SK-N-MC (cell line): ENCODE results near the gene SERPINE2.

ENCODE experiments used
- EZH2 ChIP-seq: fragments of 200-600 bp; sonication (generic); IDR thresholded peaks from one replicate; pipeline ENCODE4 v1.6.1; 2017; ENCODE audit warnings: antibody characterized with exemption
- POLR2AphosphoS5 ChIP-seq: IDR thresholded peaks from 2 replicates; pipeline ENCODE4 v1.6.1; 2012; ENCODE audit warnings: mild to moderate bottlenecking, low read depth, low read length, borderline replicate concordance

DNA sequence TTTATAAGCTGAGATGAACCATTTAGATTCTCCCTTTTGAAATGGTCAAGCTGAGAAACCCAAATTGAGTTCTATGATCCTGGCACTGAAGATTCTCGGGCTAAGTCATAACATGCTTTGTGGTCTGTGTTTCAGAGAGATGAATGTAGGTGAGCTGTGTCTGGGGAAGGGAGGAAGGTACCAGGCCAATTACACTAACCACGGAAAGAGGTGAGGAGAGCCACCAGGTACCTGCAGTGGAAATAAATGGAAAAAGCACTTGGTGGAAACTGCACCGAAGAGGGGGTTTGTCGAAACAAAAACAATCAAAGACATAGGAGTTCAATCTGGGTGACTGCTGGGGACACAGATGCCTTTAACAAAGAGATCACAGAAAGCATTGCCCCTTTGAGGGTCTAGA, 82.8 kb downstream of the SERPINE2 start:
- TF ChIP-seq EZH2 = no peak
- TF ChIP-seq POLR2AphosphoS5 = no peak
